Mesothelial cell of epicardium (in vitro differentiated cells): ENCODE measurements around the gene TFG. TPM values are rescaled to one million over a fixed set of nuclear protein-coding genes. Genes with fewer than 3 reads are reported as not detected.

ENCODE experiments used
- DNase-seq, 2 experiments: peaks; one replicate each; pipeline ENCODE4 v3.0.0; 2021; ENCODE audit warnings: low spot score in 2 of 2; ENCODE audit not compliant: unreplicated experiment in 2 of 2
- H3K27ac Mint-ChIP-seq: 2 replicates; pipeline ENCODE4 v1.8.0; 2021; ENCODE audit warnings: mixed read lengths
- H3K27me3 Mint-ChIP-seq: 2 replicates; pipeline ENCODE4 v1.8.0; 2021; ENCODE audit warnings: low read depth, mixed read lengths
- H3K36me3 Mint-ChIP-seq: 2 replicates; pipeline ENCODE4 v1.8.0; 2021; ENCODE audit warnings: mixed read lengths
- H3K4me1 Mint-ChIP-seq: 2 replicates; pipeline ENCODE4 v1.8.0; 2021; ENCODE audit warnings: mixed read lengths
- H3K4me3 Mint-ChIP-seq: 2 replicates; pipeline ENCODE4 v1.8.0; 2021; ENCODE audit warnings: mild to moderate bottlenecking, moderate library complexity, mixed read lengths
- H3K9me3 Mint-ChIP-seq: 2 replicates; pipeline ENCODE4 v1.8.0; 2021; ENCODE audit warnings: mixed read lengths
- total RNA-seq: library from RNA; stranded (reverse); gene quantifications from 3 replicates; pipeline ENCODE4 v1.2.1, GENCODE V29; 2021
- TF ChIP-seq, protein P1 (sequence below): fragments of 200-600 bp; sonication (generic); IDR thresholded peaks from one replicate; pipeline ENCODE4 v1.5.0; 2021; ENCODE audit warnings: antibody characterized with exemption; ENCODE audit not compliant: unreplicated experiment

TFG gene
- total RNA-seq, 1 donor from 2014 or later, result 111 TPM

DNA sequence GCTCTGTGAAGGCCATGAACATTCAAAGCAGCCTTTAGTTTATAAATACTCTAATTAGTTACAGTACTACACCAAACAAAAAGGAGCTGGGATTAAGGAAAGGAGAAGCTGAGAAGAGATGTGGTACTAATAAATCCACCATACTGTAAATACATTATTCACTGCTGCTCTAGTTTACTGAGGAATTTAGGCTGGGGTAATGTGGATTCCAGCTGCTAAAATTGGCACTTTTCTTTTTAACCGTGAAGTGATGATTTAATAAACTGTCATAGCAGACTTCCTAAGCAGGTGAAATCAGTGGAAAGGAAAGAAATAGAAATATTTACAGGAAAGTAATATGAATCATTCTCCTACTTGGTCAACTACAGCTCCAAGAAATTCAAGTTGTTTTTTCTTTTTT, 88.7 kb downstream of the TFG start:
- no peak overlapping the region for H3K4me3 Mint-ChIP-seq
- TF ChIP-seq, protein P1, sequence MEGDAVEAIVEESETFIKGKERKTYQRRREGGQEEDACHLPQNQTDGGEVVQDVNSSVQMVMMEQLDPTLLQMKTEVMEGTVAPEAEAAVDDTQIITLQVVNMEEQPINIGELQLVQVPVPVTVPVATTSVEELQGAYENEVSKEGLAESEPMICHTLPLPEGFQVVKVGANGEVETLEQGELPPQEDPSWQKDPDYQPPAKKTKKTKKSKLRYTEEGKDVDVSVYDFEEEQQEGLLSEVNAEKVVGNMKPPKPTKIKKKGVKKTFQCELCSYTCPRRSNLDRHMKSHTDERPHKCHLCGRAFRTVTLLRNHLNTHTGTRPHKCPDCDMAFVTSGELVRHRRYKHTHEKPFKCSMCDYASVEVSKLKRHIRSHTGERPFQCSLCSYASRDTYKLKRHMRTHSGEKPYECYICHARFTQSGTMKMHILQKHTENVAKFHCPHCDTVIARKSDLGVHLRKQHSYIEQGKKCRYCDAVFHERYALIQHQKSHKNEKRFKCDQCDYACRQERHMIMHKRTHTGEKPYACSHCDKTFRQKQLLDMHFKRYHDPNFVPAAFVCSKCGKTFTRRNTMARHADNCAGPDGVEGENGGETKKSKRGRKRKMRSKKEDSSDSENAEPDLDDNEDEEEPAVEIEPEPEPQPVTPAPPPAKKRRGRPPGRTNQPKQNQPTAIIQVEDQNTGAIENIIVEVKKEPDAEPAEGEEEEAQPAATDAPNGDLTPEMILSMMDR, result no peak
- H3K9me3 Mint-ChIP-seq, result no peaks in the 10 kb centered on the region
- no peaks in the 10 kb centered on the region for H3K36me3 Mint-ChIP-seq
- H3K27ac Mint-ChIP-seq, result no peak overlapping the region
- H3K27me3 Mint-ChIP-seq, result peaks cover 5% of the 10 kb centered on the region
- H3K4me1 Mint-ChIP-seq, result peaks cover 2% of the 10 kb centered on the region
- no peak for DNase-seq

Other genes starting within 250 kb of the TFG start
- gene TMEM45A, start 216.9 kb upstream of the TFG start, total RNA-seq, result 20.8 to 25.7 TPM (median 24.0 TPM) in 3 replicates
- not detected in 3 replicates for gene ADGRG7, start 99.9 kb upstream of the TFG start, total RNA-seq